Mucosa of descending colon (tissue), 3 donors: ENCODE data around the gene FOXC2. TPM values are rescaled to one million over a fixed set of nuclear protein-coding genes. Genes with fewer than 3 reads are reported as not detected.
A peak's percentile ranks its signal among the peaks of the same experiment; 100 is the strongest.

ENCODE experiments used
- ATAC-seq: fragments of 200-7000 bp; cut with Tn5 transposase; one replicate; pipeline ENCODE4 v1.9.1; 2020; ENCODE audit warnings: mild to moderate bottlenecking, moderate library complexity
- DNase-seq, 3 donors: peaks; one replicate each; pipeline ENCODE4 v3.0.0-alpha.2; 2020
- H3K36me3 ChIP-seq: fragments of 200-600 bp; one replicate; pipeline ENCODE4 v1.8.0; 2021; ENCODE audit warnings: low read depth, mild to moderate bottlenecking
- H3K4me1 ChIP-seq: fragments of 200-600 bp; one replicate; pipeline ENCODE4 v1.8.0; 2021; ENCODE audit warnings: low read depth, mild to moderate bottlenecking
- H3K4me3 ChIP-seq: fragments of 200-600 bp; one replicate; pipeline ENCODE4 v1.8.0; 2021; ENCODE audit warnings: mild to moderate bottlenecking
- H3K9me3 ChIP-seq: fragments of 200-600 bp; one replicate; pipeline ENCODE4 v1.8.0; 2021; ENCODE audit warnings: mild to moderate bottlenecking
- CTCF ChIP-seq: fragments of 200-600 bp; IDR thresholded peaks from one replicate; pipeline ENCODE4 v1.8.0; 2022; ENCODE audit warnings: antibody characterized with exemption, mild to moderate bottlenecking
- intact Hi-C, 2 donors: fragments of 100-400 bp; cut with DNase I in 1 of 2; cut with micrococcal nuclease in 1 of 2; formaldehyde crosslinking; loops; one replicate each; pipeline versions ENCODE4 v1.11.0 to v1.11.1; 2022; cut with DNase I, micrococcal nuclease
- total RNA-seq, 3 donors: library from RNA; stranded (reverse); fragmentation: NEBNext Ultra II Directional in 2 of 3; extraction: Animal tissue kit (Norgen Biotek cat#: 25700) in 2 of 3; gene quantifications; one replicate each; pipeline versions ENCODE4 v1.2.1 to v1.2.4, GENCODE V29; 2021 to 2023
- donor health status: DM: no; HTN: no; CAD: no; lungs with moderate emphysema.
- donor health status: DM: no; HTN: no; CAD: no.
- donor health status: DM: no; HTN: yes; CAD: no.

Gene FOXC2
- total RNA-seq, 3 donors from 2014 or later = 0.23 to 0.67 (median 0.51) TPM

- Histone ChIP-seq H3K4me3 (no peak overlapping the region), H3K4me1 (peaks cover 5% of the 10 kb centered on the region), H3K9me3 (no peaks in the 10 kb centered on the region), H3K36me3 (no peaks in the 10 kb centered on the region)
- ATAC-seq = no peak
- DNase-seq = peak in 1 of 3 donors; percentile 34
- intact Hi-C loops = no loop called here
- TF ChIP-seq CTCF = no peak
Measured at GRCh38 chr16:86577314-86577971, 10.8 kb downstream of the FOXC2 start.

GRCh38 chr16:86578061-86578599 is 11.5 kb downstream of the FOXC2 start, which contains the start of gene FOXL1:
Gene FOXL1, plus strand, starts transcription at chr16:86578549. Its CDS starts 175 bp downstream, at chr16:86578724.
- TF ChIP-seq CTCF = no peak
- DNase-seq (peak in 1 of 3 donors; percentile 20), ATAC-seq (peak; percentile 19)
- intact Hi-C loops = no loop called here
- Histone ChIP-seq H3K36me3 (no peaks in the 10 kb centered on the region), H3K9me3 (no peaks in the 10 kb centered on the region), H3K4me3 (no peak within 1 kb of the TSS), H3K4me1 (peaks cover 5% of the 10 kb centered on the region)

- TF ChIP-seq CTCF = no peak
- ATAC-seq = peak; percentile 6
Measured at GRCh38 chr16:86578611-86579267, 12.1 kb downstream of the FOXC2 start.

GRCh38 chr16:86579268-86580062 is 12.8 kb downstream of the FOXC2 start:
- ATAC-seq (no peak), DNase-seq (no peak)
- Histone ChIP-seq H3K36me3 (no peaks in the 10 kb centered on the region), H3K4me1 (peaks cover 5% of the 10 kb centered on the region), H3K4me3 (no peak overlapping the region), H3K9me3 (no peaks in the 10 kb centered on the region)
- intact Hi-C loops = no loop called here
- no peak for TF ChIP-seq CTCF

More at GRCh38 chr16:86578611-86579267, 12.1 kb downstream of the FOXC2 start:
- Histone ChIP-seq H3K36me3 (no peaks in the 10 kb centered on the region), H3K4me3 (no peak overlapping the region), H3K4me1 (peaks cover 5% of the 10 kb centered on the region), H3K9me3 (no peaks in the 10 kb centered on the region)
- no peak for DNase-seq
- intact Hi-C loops = no loop called here

- H3K36me3 ChIP-seq = no peaks in the 10 kb centered on the region
- ATAC-seq = no peak
- no peaks in the 10 kb centered on the region for H3K9me3 ChIP-seq
- intact Hi-C loops = no loop called here
- DNase-seq = no peak
- H3K4me3 ChIP-seq = no peak overlapping the region
- no peak for TF ChIP-seq CTCF
- peaks cover 5% of the 10 kb centered on the region for H3K4me1 ChIP-seq
Measured at GRCh38 chr16:86580063-86580790, 13.6 kb downstream of the FOXC2 start.
